HepG2 (cell line): Measurements from ENCODE around the gene ENO2. TPM values are rescaled to one million over a fixed set of nuclear protein-coding genes. Genes with fewer than 3 reads are reported as not detected.

Source experiments
- E2F2 ChIP-seq: sonication (generic); formaldehyde crosslinking; IDR thresholded peaks from 2 replicates; pipeline ENCODE4 v1.4.0; 2020; ENCODE audit warnings: missing genetic modification reagents, borderline replicate concordance
- RERE ChIP-seq: IDR thresholded peaks from 2 replicates; pipeline ENCODE4 v1.6.1; 2016; ENCODE audit warnings: low read depth, missing genetic modification reagents, missing compliant biosample characterization
- REXO4 ChIP-seq: sonication (generic); formaldehyde crosslinking; IDR thresholded peaks from 2 replicates; pipeline ENCODE4 v1.8.0; 2022; ENCODE audit warnings: missing genetic modification reagents, mild to moderate bottlenecking, borderline replicate concordance
- ZFP62 ChIP-seq: sonication (generic); formaldehyde crosslinking; IDR thresholded peaks from 2 replicates; pipeline ENCODE4 v1.4.0; 2020; ENCODE audit warnings: missing genetic modification reagents
- ZNF558 ChIP-seq: sonication (generic); formaldehyde crosslinking; IDR thresholded peaks from 2 replicates; pipeline ENCODE4 v1.9.0; 2022; ENCODE audit warnings: mild to moderate bottlenecking, missing genetic modification reagents, borderline replicate concordance
- polyA plus RNA-seq, 8 experiments: library from polyadenylated mRNA; depleted of rRNA in 3 of 8; stranded (reverse) in 7 of 8; unstranded in 1 of 8; fragments of >200 nt; fragmentation: Illumina TruSeq in 4 of 8; extraction: Trizol in 4 of 8; gene quantifications; 2 replicates each; pipeline versions ENCODE4 v1.2.1 to v1.2.3, GENCODE V29; 2011 to 2016; ENCODE audit warnings: low read depth in 4 of 8, missing spikeins in 1 of 8, mixed read lengths in 1 of 8; ENCODE audit not compliant: insufficient read depth in 1 of 8
- total RNA-seq, 5 experiments: library from RNA; depleted of rRNA; stranded (reverse); fragments of >200 nt; fragmentation: Illumina TruSeq; extraction: Trizol; gene quantifications; 2 replicates each; pipeline ENCODE4 v1.2.3, GENCODE V29; 2016; ENCODE audit warnings: low read depth in 1 of 5
- TF ChIP-seq, protein P1 (sequence below): sonication (generic); formaldehyde crosslinking; IDR thresholded peaks from 2 replicates; pipeline ENCODE4 v1.9.0; 2021; ENCODE audit warnings: mild to moderate bottlenecking, missing genetic modification reagents
- TF ChIP-seq, protein P2 (sequence below): sonication (generic); formaldehyde crosslinking; IDR thresholded peaks from 2 replicates; pipeline ENCODE4 v1.4.0; 2020; ENCODE audit warnings: missing genetic modification reagents, borderline replicate concordance

Gene ENO2
- total and polyA plus RNA-seq, 2 of the 13 experiments (the other 11 are each of a cell fraction or from before 2014, with no cell fraction given) = 19.3 to 136 TPM

- TF ChIP-seq, protein P1, sequence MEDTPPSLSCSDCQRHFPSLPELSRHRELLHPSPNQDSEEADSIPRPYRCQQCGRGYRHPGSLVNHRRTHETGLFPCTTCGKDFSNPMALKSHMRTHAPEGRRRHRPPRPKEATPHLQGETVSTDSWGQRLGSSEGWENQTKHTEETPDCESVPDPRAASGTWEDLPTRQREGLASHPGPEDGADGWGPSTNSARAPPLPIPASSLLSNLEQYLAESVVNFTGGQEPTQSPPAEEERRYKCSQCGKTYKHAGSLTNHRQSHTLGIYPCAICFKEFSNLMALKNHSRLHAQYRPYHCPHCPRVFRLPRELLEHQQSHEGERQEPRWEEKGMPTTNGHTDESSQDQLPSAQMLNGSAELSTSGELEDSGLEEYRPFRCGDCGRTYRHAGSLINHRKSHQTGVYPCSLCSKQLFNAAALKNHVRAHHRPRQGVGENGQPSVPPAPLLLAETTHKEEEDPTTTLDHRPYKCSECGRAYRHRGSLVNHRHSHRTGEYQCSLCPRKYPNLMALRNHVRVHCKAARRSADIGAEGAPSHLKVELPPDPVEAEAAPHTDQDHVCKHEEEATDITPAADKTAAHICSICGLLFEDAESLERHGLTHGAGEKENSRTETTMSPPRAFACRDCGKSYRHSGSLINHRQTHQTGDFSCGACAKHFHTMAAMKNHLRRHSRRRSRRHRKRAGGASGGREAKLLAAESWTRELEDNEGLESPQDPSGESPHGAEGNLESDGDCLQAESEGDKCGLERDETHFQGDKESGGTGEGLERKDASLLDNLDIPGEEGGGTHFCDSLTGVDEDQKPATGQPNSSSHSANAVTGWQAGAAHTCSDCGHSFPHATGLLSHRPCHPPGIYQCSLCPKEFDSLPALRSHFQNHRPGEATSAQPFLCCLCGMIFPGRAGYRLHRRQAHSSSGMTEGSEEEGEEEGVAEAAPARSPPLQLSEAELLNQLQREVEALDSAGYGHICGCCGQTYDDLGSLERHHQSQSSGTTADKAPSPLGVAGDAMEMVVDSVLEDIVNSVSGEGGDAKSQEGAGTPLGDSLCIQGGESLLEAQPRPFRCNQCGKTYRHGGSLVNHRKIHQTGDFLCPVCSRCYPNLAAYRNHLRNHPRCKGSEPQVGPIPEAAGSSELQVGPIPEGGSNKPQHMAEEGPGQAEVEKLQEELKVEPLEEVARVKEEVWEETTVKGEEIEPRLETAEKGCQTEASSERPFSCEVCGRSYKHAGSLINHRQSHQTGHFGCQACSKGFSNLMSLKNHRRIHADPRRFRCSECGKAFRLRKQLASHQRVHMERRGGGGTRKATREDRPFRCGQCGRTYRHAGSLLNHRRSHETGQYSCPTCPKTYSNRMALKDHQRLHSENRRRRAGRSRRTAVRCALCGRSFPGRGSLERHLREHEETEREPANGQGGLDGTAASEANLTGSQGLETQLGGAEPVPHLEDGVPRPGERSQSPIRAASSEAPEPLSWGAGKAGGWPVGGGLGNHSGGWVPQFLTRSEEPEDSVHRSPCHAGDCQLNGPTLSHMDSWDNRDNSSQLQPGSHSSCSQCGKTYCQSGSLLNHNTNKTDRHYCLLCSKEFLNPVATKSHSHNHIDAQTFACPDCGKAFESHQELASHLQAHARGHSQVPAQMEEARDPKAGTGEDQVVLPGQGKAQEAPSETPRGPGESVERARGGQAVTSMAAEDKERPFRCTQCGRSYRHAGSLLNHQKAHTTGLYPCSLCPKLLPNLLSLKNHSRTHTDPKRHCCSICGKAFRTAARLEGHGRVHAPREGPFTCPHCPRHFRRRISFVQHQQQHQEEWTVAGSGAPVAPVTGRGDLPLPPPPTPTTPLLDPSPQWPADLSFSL = no peak
- TF ChIP-seq ZNF558 (peak; percentile 22; the same call in 1 of the 2 replicates), RERE (0 out of 2 replicates have a peak, but pooled peaks have one; percentile 30), ZFP62 (CRISPR knock-in tag) (0 out of 2 replicates have a peak, but pooled peaks have one; percentile 24), REXO4 (CRISPR knock-in tag) (no peak), E2F2 (CRISPR knock-in tag) (0 out of 2 replicates have a peak, but pooled peaks have one; percentile 51)
- TF ChIP-seq, protein P2, sequence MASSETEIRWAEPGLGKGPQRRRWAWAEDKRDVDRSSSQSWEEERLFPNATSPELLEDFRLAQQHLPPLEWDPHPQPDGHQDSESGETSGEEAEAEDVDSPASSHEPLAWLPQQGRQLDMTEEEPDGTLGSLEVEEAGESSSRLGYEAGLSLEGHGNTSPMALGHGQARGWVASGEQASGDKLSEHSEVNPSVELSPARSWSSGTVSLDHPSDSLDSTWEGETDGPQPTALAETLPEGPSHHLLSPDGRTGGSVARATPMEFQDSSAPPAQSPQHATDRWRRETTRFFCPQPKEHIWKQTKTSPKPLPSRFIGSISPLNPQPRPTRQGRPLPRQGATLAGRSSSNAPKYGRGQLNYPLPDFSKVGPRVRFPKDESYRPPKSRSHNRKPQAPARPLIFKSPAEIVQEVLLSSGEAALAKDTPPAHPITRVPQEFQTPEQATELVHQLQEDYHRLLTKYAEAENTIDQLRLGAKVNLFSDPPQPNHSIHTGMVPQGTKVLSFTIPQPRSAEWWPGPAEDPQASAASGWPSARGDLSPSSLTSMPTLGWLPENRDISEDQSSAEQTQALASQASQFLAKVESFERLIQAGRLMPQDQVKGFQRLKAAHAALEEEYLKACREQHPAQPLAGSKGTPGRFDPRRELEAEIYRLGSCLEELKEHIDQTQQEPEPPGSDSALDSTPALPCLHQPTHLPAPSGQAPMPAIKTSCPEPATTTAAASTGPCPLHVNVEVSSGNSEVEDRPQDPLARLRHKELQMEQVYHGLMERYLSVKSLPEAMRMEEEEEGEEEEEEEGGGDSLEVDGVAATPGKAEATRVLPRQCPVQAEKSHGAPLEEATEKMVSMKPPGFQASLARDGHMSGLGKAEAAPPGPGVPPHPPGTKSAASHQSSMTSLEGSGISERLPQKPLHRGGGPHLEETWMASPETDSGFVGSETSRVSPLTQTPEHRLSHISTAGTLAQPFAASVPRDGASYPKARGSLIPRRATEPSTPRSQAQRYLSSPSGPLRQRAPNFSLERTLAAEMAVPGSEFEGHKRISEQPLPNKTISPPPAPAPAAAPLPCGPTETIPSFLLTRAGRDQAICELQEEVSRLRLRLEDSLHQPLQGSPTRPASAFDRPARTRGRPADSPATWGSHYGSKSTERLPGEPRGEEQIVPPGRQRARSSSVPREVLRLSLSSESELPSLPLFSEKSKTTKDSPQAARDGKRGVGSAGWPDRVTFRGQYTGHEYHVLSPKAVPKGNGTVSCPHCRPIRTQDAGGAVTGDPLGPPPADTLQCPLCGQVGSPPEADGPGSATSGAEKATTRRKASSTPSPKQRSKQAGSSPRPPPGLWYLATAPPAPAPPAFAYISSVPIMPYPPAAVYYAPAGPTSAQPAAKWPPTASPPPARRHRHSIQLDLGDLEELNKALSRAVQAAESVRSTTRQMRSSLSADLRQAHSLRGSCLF (CRISPR knock-in tag) = peak; percentile 84; the same call in 1 of the 2 replicates
Measured at GRCh38 chr12:6872073-6873048, 42.0 kb upstream of the ENO2 start (continued).
